GM12892 (cell line): Measurements from ENCODE around the gene RAB20.

Experiments
- POLR2A ChIP-seq: IDR thresholded peaks from 2 replicates; pipeline ENCODE4 v1.6.1; 2011; ENCODE audit warnings: low read depth, low read length, control low read depth
- POLR2AphosphoS5 ChIP-seq: IDR thresholded peaks from 2 replicates; pipeline ENCODE4 v1.6.1; 2011; ENCODE audit warnings: low read depth, low read length, control low read depth

- TF ChIP-seq POLR2A (no peak), POLR2AphosphoS5 (no peak)
Observed at GRCh38 chr13:110553417-110553816, 8.1 kb downstream of the RAB20 start.
